ENCODE measurements around the gene NUDT1.

NUDT1 gene

DNA sequence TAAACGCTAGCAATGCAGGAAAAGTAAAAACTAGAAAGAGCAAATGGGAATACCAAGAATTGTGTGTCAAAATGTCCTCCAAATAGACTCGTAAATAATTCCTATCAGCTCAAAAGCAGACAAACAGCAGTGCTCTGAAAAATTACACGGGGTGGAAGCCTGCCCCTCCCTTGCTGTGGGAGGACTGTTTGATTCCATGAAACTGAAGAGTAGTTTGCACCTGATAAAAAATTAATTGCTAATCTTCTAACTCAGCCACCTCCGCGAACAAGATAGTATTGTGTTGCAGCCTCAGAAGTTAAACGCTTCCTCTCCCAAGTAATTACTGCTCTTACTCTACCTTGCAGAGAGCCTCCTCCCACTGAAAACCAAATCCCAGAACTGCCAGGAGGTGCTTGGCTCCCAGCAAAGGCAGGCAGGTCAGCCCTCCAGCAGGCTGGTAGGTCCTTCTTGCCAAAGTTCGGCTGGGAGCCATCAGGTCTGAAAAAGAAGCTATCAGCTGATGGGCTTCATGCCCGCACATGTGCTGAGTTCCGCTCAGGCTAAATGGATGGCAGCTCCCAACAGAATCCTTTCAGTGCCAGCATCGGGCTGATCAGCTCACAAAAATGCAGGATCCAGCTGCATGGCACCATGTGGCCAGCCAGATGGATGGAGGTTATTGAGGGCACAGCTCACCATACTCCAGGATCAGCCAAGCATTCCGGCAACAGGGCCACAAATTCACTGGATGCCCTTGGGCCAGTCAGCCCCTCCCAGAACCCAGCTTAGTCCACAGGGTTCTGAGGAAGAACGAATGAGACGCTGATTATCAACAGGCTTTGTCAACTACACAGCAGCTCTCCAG is 46.4 kb upstream of the NUDT1 start:
- Histone ChIP-seq H3F3A (ENCODE audit: insufficient read depth, low read length) (no peaks in the 10 kb centered on the region), H3K9ac (ENCODE audit: low read length) (no peak overlapping the region), H3K27ac (ENCODE audit: low read depth, low read length, poor library complexity, severe bottlenecking) (no peak overlapping the region), H3K27me3 (ENCODE audit: insufficient read depth, low read length) (no peaks in the 10 kb centered on the region), H3K4me2 (ENCODE audit: low read length) (no peak overlapping the region), H3K79me2 (ENCODE audit: insufficient read depth, low read length) (no peaks in the 10 kb centered on the region), H3K9me3 (ENCODE audit: low read length) (peaks cover 6% of the 10 kb centered on the region), H3K36me3 (ENCODE audit: insufficient read depth, low read length) (peaks cover 47% of the 10 kb centered on the region), H3K4me1 (ENCODE audit: insufficient read depth, low read length, severe bottlenecking) (no peaks in the 10 kb centered on the region), H3K4me3 (ENCODE audit: low read depth, low read length, poor library complexity, severe bottlenecking) (no peak overlapping the region), H4K20me1 (ENCODE audit: insufficient read depth, low read length) (no peaks in the 10 kb centered on the region), H3K9me2 (ENCODE audit: low read depth, low read length) (no peaks in the 10 kb centered on the region), H2AFZ (ENCODE audit: low read length) (no peak overlapping the region)
- TF ChIP-seq EZH2 (IDR thresholded peaks at IDR 0.05; ENCODE audit: borderline replicate concordance, low read length) (no peak), CTCF (IDR thresholded peaks at IDR 0.05; ENCODE audit: low read length) (no peak)

GRCh38 chr7:2196381-2197378 is 45.3 kb upstream of the NUDT1 start:
- Histone ChIP-seq H3K9me2 (ENCODE audit: low read depth, low read length) (no peaks in the 10 kb centered on the region), H4K20me1 (ENCODE audit: insufficient read depth, low read length) (no peaks in the 10 kb centered on the region), H2AFZ (ENCODE audit: low read length) (no peak overlapping the region), H3K79me2 (ENCODE audit: insufficient read depth, low read length) (no peaks in the 10 kb centered on the region), H3K27ac (ENCODE audit: low read depth, low read length, poor library complexity, severe bottlenecking) (no peak overlapping the region), H3K4me1 (ENCODE audit: insufficient read depth, low read length, severe bottlenecking) (no peaks in the 10 kb centered on the region), H3K4me3 (ENCODE audit: low read depth, low read length, poor library complexity, severe bottlenecking) (no peak overlapping the region), H3K4me2 (ENCODE audit: low read length) (no peak overlapping the region), H3F3A (ENCODE audit: insufficient read depth, low read length) (no peaks in the 10 kb centered on the region), H3K27me3 (ENCODE audit: insufficient read depth, low read length) (no peaks in the 10 kb centered on the region), H3K9me3 (ENCODE audit: low read length) (peaks cover 6% of the 10 kb centered on the region), H3K36me3 (ENCODE audit: insufficient read depth, low read length) (peaks cover 49% of the 10 kb centered on the region), H3K9ac (ENCODE audit: low read length) (no peak overlapping the region)
- no peak for TF ChIP-seq CTCF (IDR thresholded peaks at IDR 0.05; ENCODE audit: low read length)
- no peak for TF ChIP-seq EZH2 (IDR thresholded peaks at IDR 0.05; ENCODE audit: borderline replicate concordance, low read length)

GRCh38 chr7:2197436-2198155 is 44.4 kb upstream of the NUDT1 start:
- Histone ChIP-seq H4K20me1 (ENCODE audit: insufficient read depth, low read length) (no peaks in the 10 kb centered on the region), H3K36me3 (ENCODE audit: insufficient read depth, low read length) (peaks cover 50% of the 10 kb centered on the region), H3K4me1 (ENCODE audit: insufficient read depth, low read length, severe bottlenecking) (no peaks in the 10 kb centered on the region), H3K4me2 (ENCODE audit: low read length) (no peak overlapping the region), H3K9me3 (ENCODE audit: low read length) (peaks cover 6% of the 10 kb centered on the region), H3K79me2 (ENCODE audit: insufficient read depth, low read length) (no peaks in the 10 kb centered on the region), H3K27me3 (ENCODE audit: insufficient read depth, low read length) (no peaks in the 10 kb centered on the region), H2AFZ (ENCODE audit: low read length) (no peak overlapping the region), H3K4me3 (ENCODE audit: low read depth, low read length, poor library complexity, severe bottlenecking) (no peak overlapping the region), H3K9ac (ENCODE audit: low read length) (no peak overlapping the region), H3K27ac (ENCODE audit: low read depth, low read length, poor library complexity, severe bottlenecking) (no peak overlapping the region), H3F3A (ENCODE audit: insufficient read depth, low read length) (no peaks in the 10 kb centered on the region), H3K9me2 (ENCODE audit: low read depth, low read length) (no peaks in the 10 kb centered on the region)
- TF ChIP-seq CTCF (IDR thresholded peaks at IDR 0.05; ENCODE audit: low read length) (no peak), EZH2 (IDR thresholded peaks at IDR 0.05; ENCODE audit: borderline replicate concordance, low read length) (no peak)
